ENCODE data around the gene RPAIN.
A peak's percentile ranks its signal among the peaks of the same experiment; 100 is the strongest.
"Not testable (repeated sequence)": the region's sequence is repeated elsewhere in the genome, so short reads cannot be mapped to it uniquely, and the experiment has no call there.

The RPAIN gene

DNA sequence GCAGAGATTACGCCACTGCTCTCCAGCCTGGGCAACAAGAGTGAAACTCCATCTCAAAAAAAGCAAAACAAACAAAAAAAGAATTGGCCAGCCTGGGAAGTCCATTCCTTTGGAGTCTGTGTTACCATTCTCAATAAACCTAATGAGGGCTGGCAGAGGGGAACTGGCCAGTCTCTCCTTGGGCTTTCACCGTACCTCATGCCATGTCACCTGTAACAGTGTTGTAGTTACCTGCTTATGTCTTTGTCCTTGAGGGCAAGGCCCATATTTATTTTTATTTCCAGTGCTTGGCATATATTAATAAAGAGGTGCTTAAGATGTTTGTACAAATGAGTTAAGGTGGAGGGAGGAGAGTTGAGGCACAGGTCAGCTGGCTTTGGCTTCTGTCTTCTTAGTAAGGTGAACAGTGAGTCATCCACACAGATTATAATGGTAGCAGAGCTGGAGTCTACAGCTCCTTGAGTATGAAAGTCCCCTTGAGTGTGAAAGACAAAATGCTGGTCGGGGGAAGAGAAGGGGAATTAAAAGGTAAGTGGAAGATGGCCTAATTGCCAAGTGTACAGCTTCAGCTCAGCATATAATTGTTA is 10.5 kb downstream of the RPAIN start:
- no peak for DNase-seq

DNA sequence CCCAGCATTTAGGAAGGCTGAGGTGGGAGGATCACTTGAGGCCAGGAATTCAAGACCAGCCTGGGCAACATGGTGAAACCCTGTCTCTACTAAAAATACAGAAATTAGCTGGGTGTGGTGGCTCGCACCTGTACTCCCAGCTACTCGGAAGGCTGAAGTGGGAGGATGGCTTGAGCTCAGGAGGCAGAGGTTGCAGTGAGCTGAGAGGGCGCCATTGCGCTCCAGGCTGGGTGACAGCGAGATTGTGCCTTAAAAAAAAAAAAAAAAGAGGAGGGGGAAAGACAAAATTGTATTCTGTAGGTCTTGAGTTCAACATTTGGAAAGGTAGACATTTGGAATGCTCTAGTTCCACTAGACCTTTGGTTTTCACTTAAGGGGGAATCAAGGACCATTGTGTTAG is 11.3 kb downstream of the RPAIN start:
- DNase-seq, result not testable (repeated sequence)

DNA sequence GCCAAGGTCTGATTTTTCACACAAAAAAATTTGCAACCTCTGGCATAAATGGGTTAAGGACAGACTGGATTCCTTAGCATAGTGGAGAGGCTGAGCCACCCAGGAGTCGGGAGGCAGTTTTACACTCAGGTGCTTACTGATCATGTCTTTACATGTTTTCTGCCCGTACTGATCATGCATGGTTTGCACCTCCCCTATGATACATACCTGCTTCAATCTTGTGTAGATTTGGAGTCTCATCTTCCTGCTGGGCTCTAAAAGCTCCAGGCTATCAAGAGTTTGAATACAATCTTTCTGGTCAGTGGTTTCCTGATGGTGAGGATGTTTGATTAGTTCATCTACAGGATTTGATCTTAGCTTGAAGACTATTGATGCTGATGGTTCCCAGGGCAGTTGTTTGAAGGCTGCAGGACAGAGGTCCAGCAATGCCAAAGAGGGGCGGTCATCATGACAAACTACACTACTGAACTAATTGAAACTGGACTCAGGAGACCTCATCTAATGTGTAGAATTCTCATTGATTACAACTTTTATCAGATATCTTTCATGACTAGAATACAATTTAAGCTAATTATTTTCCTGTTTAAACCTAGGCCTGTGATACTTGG is 12.1 kb downstream of the RPAIN start:
- no peak for DNase-seq

DNA sequence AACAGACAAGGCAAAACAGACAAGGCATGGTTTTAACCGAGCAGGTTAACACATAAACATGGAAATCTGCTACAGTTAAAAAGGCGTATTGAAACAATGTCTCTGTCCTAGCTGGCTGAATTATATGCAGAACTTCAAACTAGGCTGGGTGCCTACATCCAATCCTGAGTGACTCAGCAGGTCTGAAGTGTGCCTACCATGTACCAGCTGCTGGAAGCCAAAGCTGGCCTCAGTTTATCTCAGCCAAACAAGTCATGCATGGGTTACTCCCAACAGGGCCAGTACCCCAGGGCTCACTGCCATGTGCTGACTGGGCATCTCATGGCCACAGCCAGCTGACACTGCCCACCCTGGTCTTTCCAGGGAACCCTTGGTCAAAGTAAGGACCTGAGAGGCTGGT is 15.0 kb downstream of the RPAIN start:
- DNase-seq, result no peak

DNA sequence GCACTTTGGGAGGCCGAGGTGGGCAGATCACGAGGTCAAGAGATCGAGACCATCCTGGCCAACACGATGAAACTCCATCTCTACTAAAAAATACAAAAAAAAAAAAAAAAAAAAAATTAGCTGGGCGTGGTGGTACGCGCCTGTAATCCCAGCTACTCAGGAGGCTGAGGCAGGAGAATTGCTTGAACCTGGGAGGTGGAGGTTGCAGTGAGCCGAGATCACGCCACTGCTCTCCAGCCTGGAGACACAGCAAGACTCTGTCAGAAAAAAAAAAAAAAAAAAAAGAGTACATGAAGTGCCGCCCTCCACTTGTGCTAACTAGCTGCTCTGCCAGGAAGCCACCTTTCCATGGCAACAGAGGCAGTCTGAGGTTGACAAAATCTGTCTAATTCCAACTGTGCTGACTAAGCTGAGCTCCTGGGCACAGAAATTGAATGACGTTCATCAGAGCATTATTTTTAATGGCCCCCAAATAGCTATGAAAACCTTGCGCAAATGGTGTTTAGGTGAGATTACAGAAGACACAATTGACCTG is 15.9 kb downstream of the RPAIN start:
- peak; percentile 28 for DNase-seq

DNA sequence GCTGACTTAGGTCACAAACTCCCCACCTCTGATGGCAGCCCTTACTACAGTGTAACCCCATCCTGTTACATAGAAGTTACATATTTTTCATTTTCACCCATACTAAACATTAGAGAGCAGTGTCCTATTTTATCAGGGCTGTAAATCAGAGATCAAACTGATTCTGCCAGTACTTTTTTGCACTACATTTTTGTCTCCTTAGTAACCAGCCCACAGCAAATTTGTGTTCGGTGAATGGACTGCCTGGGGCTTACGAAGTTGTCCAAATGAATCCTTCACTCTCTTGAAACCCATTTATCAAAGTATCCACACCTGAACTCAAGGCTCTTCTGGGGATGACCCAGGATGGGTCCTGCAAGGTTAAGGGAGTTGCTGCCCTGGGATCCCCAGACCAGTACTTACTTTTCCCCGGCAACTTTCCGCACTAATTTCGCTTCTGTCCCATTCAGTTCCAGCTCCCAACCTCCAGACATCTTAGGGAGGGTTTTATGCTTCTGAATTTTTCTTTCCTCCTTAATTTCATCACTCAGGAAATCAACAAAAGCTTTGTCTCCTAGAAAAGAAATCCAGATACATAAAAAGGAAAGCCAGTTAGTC is 17.8 kb downstream of the RPAIN start:
- no peak for DNase-seq

DNA sequence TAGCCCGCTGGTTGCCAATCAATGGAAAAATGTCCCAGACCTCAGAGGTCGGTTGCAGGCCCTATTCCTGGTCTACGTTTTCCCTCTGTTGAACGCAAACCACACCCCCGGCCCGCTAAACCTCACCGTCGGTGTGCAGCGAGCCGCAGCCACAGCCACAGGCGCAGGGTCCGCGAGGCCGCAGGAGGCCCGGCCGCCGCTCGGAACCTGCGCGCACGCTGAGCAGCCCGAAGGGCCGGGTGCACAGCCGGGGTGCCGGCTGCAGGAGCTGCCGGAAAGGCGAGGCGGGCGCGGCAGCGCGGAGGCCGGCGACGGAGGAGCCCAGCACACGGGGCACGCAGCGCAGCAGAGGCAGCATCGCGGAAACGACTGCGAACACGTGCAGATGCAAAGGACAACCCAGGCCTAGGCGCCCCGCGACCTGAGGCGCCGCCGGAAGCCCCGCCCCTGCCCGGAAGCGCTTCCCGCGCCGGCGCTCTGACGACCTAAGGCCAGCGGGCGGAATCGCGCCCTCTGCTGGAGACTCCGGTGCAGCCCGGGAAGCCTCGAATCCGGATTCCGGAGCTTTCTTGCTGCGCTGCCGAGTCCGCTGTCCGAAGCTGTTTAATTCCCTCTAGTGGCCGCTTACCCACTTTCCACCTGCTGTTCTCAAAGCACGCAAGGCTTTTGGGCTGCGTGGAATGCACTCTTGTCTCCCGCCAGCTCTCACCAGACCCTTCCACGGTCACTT is 18.9 kb downstream of the RPAIN start, which contains the start of gene C1QBP:
C1QBP (minus strand) TSS at position 440 of the 730 bp plus-strand sequence; CDS start at position 358, 82 bp downstream.
- peak; percentile 95 for DNase-seq

DNA sequence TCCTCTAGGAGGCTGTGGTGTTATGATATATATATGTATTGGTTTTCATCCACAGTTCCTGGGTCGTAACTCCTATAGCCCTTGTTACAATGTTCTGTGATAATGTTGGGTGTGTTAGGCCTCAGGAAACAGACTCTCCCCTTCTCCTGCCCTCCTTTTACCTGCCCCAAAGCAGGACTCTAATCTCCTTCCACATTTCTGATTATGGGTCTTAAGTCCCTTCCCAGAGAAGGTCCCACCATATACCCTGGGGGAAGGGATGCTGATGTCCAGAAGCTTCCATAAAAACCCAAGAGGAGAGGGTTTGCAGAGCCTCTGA is 19.4 kb downstream of the RPAIN start:
- DNase-seq, result no peak

DNA sequence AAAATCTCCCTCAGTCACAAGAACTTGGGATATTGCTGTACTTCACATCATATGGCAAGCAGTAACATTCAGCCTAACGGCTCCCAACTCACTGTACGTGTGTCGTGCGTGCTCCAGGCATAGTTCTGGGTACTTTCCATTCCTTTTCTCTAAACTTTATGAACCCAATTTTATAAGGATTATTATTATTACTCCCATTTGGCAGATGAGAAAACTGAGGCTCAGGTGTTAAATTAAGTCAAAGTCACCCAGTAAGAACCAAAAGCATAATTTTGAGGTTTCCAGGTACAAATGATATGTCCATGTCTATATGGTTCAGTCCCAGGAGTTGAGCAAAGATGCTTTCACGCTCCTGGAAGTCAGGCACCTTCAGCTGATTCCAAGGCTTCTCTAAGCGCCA is 23.7 kb downstream of the RPAIN start:
- DNase-seq, result no peak

DNA sequence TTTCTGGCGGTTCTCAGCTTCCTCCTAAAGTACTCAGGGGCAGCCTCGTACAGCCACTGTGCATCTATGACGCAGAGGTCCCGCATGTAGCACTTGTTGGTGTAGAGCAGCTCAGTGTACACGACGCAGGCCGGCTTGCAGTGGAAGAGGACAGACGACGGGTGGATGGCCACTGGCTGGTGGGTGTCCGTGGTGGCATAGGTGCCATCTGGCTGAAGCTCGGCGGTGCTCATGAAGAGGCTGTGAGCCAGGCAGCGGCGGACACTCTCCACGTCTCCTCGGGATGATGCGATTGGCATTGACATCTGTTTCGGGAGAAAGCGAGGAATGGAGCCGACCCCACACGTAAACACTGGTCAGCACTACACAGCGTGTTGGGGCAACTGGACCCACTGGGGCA is 24.2 kb downstream of the RPAIN start:
- DNase-seq, result no peak

DNA sequence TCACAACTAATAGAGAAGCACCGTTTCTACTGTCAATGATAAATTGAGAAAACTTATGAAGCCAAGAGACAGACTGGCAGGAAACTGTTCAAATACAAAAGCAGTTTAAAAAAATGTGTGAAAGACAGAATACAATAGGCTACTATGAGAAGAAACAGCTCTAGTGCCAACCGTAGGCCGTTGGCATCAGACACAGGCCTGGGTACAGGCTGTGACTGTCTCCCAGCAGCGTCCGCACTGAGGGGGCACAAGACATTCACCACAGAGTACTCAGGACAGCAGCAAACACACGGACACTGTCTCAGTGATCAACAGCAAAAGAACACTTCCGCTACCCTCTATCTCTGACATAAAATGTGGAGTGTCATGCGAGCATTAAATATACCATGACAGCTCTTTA is 26.8 kb downstream of the RPAIN start:
- no peak for DNase-seq

DNA sequence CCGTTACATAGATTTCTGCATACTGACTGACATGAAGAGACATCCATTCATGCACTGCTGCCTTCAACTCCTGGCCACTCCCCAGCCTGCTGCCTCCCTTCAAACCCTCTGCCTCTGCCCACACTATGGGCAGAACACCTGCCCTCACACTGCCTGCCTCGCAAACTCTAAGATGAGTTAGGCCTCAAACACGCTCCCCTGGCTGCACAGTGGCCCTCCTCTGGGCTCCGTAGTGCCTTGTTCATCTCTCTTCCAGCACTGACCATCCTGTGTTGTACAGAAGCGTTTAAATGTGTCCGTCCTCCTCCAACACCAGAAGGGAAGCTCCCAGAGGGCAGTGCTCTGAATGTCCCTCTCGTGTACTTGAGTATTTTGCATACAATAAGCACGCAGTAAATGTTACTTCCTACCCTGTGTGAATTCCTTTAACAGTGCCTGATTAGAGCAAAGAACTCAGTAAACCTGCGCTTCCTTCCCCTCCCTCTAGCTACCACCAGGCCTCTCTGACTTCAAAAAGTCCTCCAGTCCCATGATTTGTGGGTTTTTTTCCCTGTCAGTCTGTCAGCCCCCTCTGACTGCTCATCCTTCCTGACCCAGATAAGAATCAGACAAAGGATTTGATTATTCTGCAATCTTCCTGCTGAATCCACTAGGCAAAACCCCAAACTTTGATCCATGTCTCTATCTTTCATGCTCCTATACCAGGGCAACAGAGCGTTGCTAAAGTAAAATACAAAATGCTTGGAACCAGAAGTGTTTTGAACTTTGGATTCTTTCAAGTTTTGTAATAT is 44.9 kb downstream of the RPAIN start:
- no peak for DNase-seq

DNA sequence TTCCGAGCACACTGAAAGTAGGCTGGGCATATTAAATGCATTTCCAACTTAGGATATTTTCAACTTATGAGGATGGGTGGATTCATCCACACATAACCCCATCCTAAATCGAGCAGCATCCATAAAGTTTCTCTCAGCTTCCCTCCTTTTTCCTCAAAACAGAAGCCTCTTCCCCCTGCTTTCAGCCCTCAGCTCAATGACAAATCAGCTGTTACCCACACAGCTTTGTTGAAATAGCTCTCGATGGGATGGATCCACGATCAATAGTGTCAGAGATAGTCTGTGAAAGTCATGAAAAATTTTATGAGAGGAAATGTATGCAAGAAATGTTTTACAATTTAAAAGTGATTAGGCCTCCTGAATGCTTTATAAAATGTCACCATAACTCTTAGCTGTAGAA is 46.3 kb downstream of the RPAIN start:
- no peak for DNase-seq

DNA sequence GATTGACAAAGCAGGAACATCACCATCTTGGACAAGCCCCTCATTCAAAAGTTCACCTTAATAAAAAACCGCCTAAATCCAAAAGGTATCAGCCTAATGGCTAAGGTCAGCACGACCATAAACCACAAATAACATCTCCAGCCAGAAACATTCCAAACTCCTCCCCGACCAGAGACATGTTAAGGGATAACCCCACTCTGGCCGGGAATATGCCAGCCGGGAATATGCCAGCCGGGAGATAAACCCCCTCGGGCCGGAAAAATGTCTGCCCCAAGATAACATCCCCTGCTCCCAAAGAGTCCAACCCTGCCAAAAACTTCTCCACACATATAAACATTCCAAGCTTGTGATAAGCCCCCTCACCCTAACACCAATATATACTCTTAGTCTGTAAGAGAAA is 47.4 kb downstream of the RPAIN start:
- DNase-seq, result no peak

DNA sequence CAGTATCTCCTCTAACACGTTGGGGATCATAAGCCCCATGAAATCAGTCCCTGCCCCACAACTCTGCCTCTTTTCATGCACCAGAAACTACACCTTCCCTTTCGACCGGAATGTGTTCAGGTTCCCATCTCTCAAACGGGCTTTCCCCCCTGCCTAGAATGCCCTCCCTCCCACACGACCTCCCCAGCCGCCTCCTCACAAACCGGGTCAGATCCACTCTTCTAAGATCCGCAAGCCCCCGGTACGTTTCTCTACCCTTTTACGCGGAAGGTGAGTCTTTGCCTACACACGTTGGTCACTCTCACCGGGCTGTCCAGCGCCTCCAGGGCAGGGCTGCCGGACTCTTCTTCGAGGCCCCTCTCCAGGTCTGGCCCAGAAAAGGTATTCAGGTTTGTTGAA is 48.1 kb downstream of the RPAIN start:
- DNase-seq, result peak; percentile 27

DNA sequence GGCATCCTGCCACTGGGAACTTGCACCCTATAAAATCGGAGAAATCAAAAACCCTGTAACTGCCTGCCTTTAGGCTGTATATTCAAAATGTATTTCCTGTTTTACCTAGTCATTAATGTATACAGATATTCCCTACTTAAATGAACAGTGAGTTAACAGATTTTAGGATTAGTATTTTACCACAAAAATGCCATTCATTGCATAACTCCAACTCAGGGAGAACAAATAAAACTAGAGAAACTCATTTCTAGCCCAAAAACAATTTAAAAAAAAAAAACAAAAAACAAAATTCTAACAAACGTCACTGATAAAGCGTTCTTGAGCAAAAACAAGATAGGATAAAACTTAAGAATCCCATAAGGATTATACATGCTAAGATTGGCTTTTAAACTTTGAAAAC is 52.5 kb downstream of the RPAIN start:
- DNase-seq, result no peak

DNA sequence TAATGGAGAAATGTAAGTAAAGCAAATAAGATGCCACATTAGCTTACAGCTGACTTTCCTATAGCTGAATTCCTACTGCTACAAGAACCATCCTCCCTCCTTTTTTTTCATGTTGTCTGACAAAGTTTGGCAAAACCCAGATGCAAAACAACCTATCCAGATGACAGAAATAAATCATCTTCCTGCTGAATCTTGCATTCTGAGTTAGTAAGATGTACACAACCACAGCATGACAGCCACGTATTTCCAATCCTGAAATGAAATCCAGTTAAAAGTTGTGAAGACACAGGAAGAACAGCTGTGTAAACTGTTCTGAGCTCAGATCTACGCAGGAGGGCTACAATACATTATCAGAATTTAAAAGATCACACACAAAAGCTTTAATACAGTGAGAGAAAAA is 53.9 kb downstream of the RPAIN start:
- no peak for DNase-seq

DNA sequence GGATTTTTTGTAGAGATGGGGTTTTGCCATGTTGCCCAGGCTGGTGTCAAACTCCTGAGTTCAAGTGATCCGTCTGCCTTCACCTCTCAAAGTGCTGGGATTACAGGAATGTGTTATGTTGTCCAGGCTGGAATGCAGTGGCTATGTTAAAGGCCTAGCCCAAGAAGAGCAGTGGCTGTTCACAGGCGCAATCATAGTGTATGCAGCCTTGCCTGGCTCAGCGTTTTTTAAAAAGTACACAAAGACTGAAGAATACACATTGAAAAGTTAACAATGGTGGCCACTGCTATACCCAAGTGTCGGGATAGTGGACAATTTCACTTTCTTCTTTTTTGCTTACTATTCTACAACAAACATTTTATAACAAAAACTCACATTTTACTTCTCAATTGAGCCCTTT is 59.0 kb downstream of the RPAIN start:
- no peak for DNase-seq

DNA sequence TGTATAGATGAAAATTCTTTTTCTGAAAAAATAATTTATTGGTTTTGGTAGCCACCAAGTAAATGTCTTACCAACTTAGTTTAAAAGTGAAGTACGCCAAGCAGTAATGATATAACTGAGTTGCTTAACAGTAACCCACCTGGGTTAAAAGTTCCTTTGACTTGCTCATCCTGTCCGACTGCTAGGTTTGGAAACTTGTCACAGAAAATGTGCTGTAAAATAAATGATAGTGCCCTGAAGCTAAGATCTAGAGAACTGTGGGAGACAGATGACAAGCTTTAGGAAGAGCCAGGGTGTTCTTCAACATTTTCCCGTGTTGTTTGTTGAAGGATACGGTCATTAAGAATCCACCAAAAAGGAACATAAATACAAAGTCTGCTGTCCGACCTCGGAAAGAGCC is 61.0 kb downstream of the RPAIN start:
- no peak for DNase-seq

DNA sequence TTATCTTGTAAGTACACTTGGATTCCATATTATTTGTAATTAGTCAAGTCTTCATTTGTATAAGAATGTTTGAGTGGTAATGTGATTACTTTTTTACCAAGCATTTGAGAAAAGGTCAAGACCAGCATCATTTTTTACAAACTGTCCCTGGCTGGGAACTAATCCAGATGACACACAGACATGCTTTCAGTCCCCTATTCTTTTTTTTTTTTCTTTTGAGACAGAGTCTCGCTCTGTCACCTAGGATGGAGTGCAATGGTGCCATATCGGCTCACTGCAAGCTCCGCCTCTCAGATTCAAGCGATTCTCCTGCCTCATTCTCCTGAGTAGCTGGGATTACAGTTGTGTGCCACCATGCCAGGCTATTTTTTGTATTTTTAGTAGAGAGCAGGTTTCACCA is 61.5 kb downstream of the RPAIN start:
- DNase-seq, result no peak
